GM23338 (cell line): ENCODE data around the gene C11orf16. TPM values are rescaled to one million over a fixed set of nuclear protein-coding genes. Genes with fewer than 3 reads are reported as not detected.

Experiments used
- CREB1 ChIP-seq: fragments of 250-450 bp; sonication (Bioruptor Pico); IDR thresholded peaks from 2 replicates; pipeline ENCODE4 v1.5.0; 2020; ENCODE audit warnings: low read depth, mild to moderate bottlenecking, moderate library complexity
- CTCF ChIP-seq, 2 experiments: fragments of 200-600 bp in 1 of 2; sonication (generic) in 1 of 2; conservative IDR thresholded peaks; 2 replicates each; pipeline versions ENCODE4 v1.5.1 to v1.6.1; 2016 to 2017; ENCODE audit warnings: antibody characterized with exemption in 2 of 2, low read depth in 2 of 2, mild to moderate bottlenecking in 2 of 2, moderate library complexity in 1 of 2
- ETS1 ChIP-seq: IDR thresholded peaks from 2 replicates; pipeline ENCODE4 v1.6.1; 2016; ENCODE audit warnings: antibody characterized with exemption
- EZH2 ChIP-seq: fragments of 200-600 bp; sonication (generic); IDR thresholded peaks from one replicate; pipeline ENCODE4 v1.8.0; 2017; ENCODE audit warnings: antibody characterized with exemption, mild to moderate bottlenecking, low read depth; ENCODE audit not compliant: unreplicated experiment
- EZH2phosphoT487 ChIP-seq: fragments of 200-600 bp; sonication (generic); IDR thresholded peaks from one replicate; pipeline ENCODE4 v1.8.1; 2018; ENCODE audit warnings: antibody characterized with exemption; ENCODE audit not compliant: unreplicated experiment
- JUNB ChIP-seq: IDR thresholded peaks from one replicate; pipeline ENCODE4 v1.6.1; 2016; ENCODE audit warnings: antibody characterized with exemption; ENCODE audit not compliant: unreplicated experiment
- NANOG ChIP-seq: IDR thresholded peaks from 2 replicates; pipeline ENCODE4 v1.6.1; 2016; ENCODE audit warnings: antibody characterized with exemption, borderline replicate concordance
- STAT1 ChIP-seq: IDR thresholded peaks from one replicate; pipeline ENCODE4 v1.6.1; 2016; ENCODE audit warnings: antibody characterized with exemption; ENCODE audit not compliant: unreplicated experiment
- ZNF114 ChIP-seq: fragments of 250-450 bp; sonication (Bioruptor Pico); IDR thresholded peaks from 2 replicates; pipeline ENCODE4 v1.5.0; 2020; ENCODE audit warnings: mild to moderate bottlenecking, moderate library complexity
- ZNF331 ChIP-seq: fragments of 250-450 bp; sonication (Bioruptor Pico); IDR thresholded peaks from 2 replicates; pipeline ENCODE4 v1.5.0; 2020; ENCODE audit warnings: low read depth, mild to moderate bottlenecking, moderate library complexity
- ZNF462 ChIP-seq: fragments of 250-450 bp; sonication (Bioruptor Pico); IDR thresholded peaks from 2 replicates; pipeline ENCODE4 v1.5.0; 2020; ENCODE audit warnings: mild to moderate bottlenecking, moderate library complexity
- polyA plus RNA-seq: library from polyadenylated mRNA; unstranded; fragments of >200 nt; fragmentation: Nextera tagmentation; extraction: Ambion mirVana; gene quantifications from 2 replicates; pipeline ENCODE4 v1.2.1, GENCODE V29; 2016
- total RNA-seq: library from RNA; depleted of rRNA; stranded (reverse); fragments of >200 nt; shearing (Covaris generic); gene quantifications from 2 replicates; pipeline ENCODE4 v1.2.3, GENCODE V29; 2014

C11orf16 gene
- total and polyA plus RNA-seq, 2 experiments from 2014 or later: not detected

GRCh38 chr11:8964324-8965320 is 31.9 kb upstream of the C11orf16 start, which contains the start of gene TMEM9B (continued):
- no peak for TF ChIP-seq ZNF462 (CRISPR knock-in tag)
- no peak for TF ChIP-seq STAT1
- TF ChIP-seq EZH2phosphoT487: no peak
- TF ChIP-seq ZNF114: no peak
- TF ChIP-seq ZNF331 (CRISPR knock-in tag): no peak
- TF ChIP-seq CREB1 (CRISPR knock-in tag): peak; percentile 93
- TF ChIP-seq NANOG: no peak
- no peak for TF ChIP-seq CTCF (conservative IDR thresholded peaks at IDR 0.05; ENCODE audit: low read depth in 2 of 2)
- TF ChIP-seq EZH2: no peak
- peak; percentile 50; the same call in 1 of the 2 replicates for TF ChIP-seq ETS1
- TF ChIP-seq JUNB: no peak
